ENCODE results near the gene SNAI3. TPM values are rescaled to one million over a fixed set of nuclear protein-coding genes. Genes with fewer than 3 reads are reported as not detected.

SNAI3 gene
- total and polyA plus RNA-seq, 2 experiments from 2014 or later: 10.3 to 19.4 TPM

DNA sequence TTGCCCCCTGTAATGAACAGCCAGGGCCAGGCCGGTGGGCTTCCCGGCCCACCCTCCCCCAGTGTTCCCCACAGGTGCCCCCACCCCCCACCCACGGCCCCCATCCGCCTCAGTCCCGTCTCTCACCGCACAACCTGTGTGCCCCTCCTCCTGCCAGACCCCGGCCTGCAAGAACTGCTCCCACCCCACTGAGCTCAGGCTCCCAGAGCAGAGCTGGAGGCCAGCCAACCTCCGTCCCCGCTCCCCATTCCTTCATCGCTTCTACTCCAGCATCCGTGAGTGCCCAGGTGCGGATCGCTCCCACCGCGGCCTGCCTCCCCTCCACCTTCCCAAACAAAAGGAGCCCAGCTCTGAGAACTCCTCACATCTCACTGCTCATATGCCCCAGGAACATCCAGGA, 27.6 kb downstream of the SNAI3 start (continued):
- TF ChIP-seq, protein P1, sequence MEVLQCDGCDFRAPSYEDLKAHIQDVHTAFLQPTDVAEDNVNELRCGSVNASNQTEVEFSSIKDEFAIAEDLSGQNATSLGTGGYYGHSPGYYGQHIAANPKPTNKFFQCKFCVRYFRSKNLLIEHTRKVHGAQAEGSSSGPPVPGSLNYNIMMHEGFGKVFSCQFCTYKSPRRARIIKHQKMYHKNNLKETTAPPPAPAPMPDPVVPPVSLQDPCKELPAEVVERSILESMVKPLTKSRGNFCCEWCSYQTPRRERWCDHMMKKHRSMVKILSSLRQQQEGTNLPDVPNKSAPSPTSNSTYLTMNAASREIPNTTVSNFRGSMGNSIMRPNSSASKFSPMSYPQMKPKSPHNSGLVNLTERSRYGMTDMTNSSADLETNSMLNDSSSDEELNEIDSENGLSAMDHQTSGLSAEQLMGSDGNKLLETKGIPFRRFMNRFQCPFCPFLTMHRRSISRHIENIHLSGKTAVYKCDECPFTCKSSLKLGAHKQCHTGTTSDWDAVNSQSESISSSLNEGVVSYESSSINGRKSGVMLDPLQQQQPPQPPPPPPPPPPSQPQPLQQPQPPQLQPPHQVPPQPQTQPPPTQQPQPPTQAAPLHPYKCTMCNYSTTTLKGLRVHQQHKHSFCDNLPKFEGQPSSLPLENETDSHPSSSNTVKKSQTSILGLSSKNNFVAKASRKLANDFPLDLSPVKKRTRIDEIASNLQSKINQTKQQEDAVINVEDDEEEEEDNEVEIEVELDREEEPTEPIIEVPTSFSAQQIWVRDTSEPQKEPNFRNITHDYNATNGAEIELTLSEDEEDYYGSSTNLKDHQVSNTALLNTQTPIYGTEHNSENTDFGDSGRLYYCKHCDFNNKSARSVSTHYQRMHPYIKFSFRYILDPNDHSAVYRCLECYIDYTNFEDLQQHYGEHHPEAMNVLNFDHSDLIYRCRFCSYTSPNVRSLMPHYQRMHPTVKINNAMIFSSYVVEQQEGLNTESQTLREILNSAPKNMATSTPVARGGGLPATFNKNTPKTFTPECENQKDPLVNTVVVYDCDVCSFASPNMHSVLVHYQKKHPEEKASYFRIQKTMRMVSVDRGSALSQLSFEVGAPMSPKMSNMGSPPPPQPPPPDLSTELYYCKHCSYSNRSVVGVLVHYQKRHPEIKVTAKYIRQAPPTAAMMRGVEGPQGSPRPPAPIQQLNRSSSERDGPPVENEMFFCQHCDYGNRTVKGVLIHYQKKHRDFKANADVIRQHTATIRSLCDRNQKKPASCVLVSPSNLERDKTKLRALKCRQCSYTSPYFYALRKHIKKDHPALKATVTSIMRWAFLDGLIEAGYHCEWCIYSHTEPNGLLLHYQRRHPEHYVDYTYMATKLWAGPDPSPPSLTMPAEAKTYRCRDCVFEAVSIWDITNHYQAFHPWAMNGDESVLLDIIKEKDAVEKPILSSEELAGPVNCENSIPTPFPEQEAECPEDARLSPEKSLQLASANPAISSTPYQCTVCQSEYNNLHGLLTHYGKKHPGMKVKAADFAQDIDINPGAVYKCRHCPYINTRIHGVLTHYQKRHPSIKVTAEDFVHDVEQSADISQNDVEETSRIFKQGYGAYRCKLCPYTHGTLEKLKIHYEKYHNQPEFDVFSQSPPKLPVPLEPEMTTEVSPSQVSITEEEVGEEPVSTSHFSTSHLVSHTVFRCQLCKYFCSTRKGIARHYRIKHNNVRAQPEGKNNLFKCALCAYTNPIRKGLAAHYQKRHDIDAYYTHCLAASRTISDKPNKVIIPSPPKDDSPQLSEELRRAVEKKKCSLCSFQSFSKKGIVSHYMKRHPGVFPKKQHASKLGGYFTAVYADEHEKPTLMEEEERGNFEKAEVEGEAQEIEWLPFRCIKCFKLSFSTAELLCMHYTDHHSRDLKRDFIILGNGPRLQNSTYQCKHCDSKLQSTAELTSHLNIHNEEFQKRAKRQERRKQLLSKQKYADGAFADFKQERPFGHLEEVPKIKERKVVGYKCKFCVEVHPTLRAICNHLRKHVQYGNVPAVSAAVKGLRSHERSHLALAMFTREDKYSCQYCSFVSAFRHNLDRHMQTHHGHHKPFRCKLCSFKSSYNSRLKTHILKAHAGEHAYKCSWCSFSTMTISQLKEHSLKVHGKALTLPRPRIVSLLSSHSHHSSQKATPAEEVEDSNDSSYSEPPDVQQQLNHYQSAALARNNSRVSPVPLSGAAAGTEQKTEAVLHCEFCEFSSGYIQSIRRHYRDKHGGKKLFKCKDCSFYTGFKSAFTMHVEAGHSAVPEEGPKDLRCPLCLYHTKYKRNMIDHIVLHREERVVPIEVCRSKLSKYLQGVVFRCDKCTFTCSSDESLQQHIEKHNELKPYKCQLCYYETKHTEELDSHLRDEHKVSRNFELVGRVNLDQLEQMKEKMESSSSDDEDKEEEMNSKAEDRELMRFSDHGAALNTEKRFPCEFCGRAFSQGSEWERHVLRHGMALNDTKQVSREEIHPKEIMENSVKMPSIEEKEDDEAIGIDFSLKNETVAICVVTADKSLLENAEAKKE (CRISPR knock-in tag; IDR thresholded peaks at IDR 0.05): no peak
- TF ChIP-seq ZNF114 (CRISPR knock-in tag; IDR thresholded peaks at IDR 0.05) (no peak), EZH2 (IDR thresholded peaks at IDR 0.05; ENCODE audit: low read depth, unreplicated experiment) (no peak)

- ATAC-seq (no peak), DNase-seq (ENCODE audit: low spot score) (no peak)
- Histone ChIP-seq H3K9me2 (ENCODE audit: insufficient read depth) (no peaks in the 10 kb centered on the region), H2AFZ (no peak overlapping the region), H3K79me2 (replicated peaks; ENCODE audit: insufficient read depth) (peaks cover 44% of the 10 kb centered on the region), H3K4me3 (no peak overlapping the region), H3K4me2 (no peak overlapping the region), H3K4me1 (ENCODE audit: insufficient read depth) (peaks cover 15% of the 10 kb centered on the region), H3K27me3 (ENCODE audit: insufficient read depth) (no peaks in the 10 kb centered on the region), H3K36me3 (ENCODE audit: insufficient read depth) (peaks cover 7% of the 10 kb centered on the region), H3F3A (replicated peaks; ENCODE audit: low read depth) (0 out of 2 replicates have a peak, but pooled peaks cover 9% of the 10 kb centered on the region), H3K27ac (ENCODE audit: low read depth) (no peak overlapping the region), H4K20me1 (replicated peaks; ENCODE audit: insufficient read depth) (peaks cover 35% of the 10 kb centered on the region)
- Mint-ChIP-seq H3K27me3 (ENCODE audit: insufficient read depth, low read depth, poor library complexity) (peaks cover 3% of the 10 kb centered on the region), H3K36me3 (ENCODE audit: low read depth) (peaks cover 18% of the 10 kb centered on the region), H3K9me3 (no peaks in the 10 kb centered on the region), H3K4me3 (no peak overlapping the region), H3K27ac (no peak overlapping the region), H3K4me1 (peaks cover 9% of the 10 kb centered on the region; the same call in 2 of the 3 replicates)
- TF ChIP-seq STAT1 (IDR thresholded peaks at IDR 0.05; ENCODE audit: unreplicated experiment) (no peak), ZNF114 (CRISPR knock-in tag; IDR thresholded peaks at IDR 0.05) (no peak), CREB1 (CRISPR knock-in tag; IDR thresholded peaks at IDR 0.05; ENCODE audit: low read depth) (no peak), EZH2phosphoT487 (IDR thresholded peaks at IDR 0.05; ENCODE audit: unreplicated experiment) (no peak), REST (IDR thresholded peaks at IDR 0.05; ENCODE audit: unreplicated experiment) (no peak), JUNB (IDR thresholded peaks at IDR 0.05; ENCODE audit: unreplicated experiment) (no peak)
Observed at GRCh38 chr16:88657371-88657770, 28.9 kb downstream of the SNAI3 start.

Data from GM23338 (cell line).